Type B pancreatic cell (in vitro differentiated cells): Measurements from ENCODE around the gene KRT40. TPM values are rescaled to one million over a fixed set of nuclear protein-coding genes. Genes with fewer than 3 reads are reported as not detected.

Experiments used
- DNase-seq: peaks from one replicate; pipeline ENCODE4 v3.0.0; 2021; ENCODE audit warnings: mixed read lengths; ENCODE audit not compliant: unreplicated experiment; ENCODE audit errors: extremely low spot score
- H3K27ac Mint-ChIP-seq: 2 replicates; pipeline ENCODE4 v1.8.0; 2021; ENCODE audit warnings: mild to moderate bottlenecking, mixed read lengths
- H3K27me3 Mint-ChIP-seq: 2 replicates; pipeline ENCODE4 v1.8.0; 2021; ENCODE audit warnings: mixed read lengths
- H3K36me3 Mint-ChIP-seq: 2 replicates; pipeline ENCODE4 v1.8.0; 2021; ENCODE audit warnings: mixed read lengths
- H3K4me1 Mint-ChIP-seq: one replicate; pipeline ENCODE4 v1.8.0; 2021; ENCODE audit warnings: mixed read lengths; ENCODE audit not compliant: unreplicated experiment
- H3K4me3 Mint-ChIP-seq: 2 replicates; pipeline ENCODE4 v1.8.0; 2021; ENCODE audit warnings: mild to moderate bottlenecking, mixed read lengths
- H3K9me3 Mint-ChIP-seq: 2 replicates; pipeline ENCODE4 v1.8.0; 2021; ENCODE audit warnings: mixed read lengths
- total RNA-seq: library from RNA; stranded (reverse); gene quantifications from 2 replicates; pipeline ENCODE4 v1.2.1, GENCODE V29; 2021; ENCODE audit warnings: low replicate concordance
- TF ChIP-seq, protein P1 (sequence below): fragments of 200-600 bp; sonication (generic); conservative IDR thresholded peaks from 2 replicates; pipeline ENCODE4 v1.5.0; 2021; ENCODE audit warnings: antibody characterized with exemption, mild to moderate bottlenecking

The KRT40 gene
- total RNA-seq, 1 donor from 2014 or later, result 2.3 TPM

GRCh38 chr17:40967582-40967981 lies 16.5 kb downstream of the KRT40 start:
- Mint-ChIP-seq H3K27me3 (no peaks in the 10 kb centered on the region), H3K4me1 (no peaks in the 10 kb centered on the region), H3K27ac (no peak overlapping the region), H3K36me3 (peaks cover 6% of the 10 kb centered on the region), H3K4me3 (no peak overlapping the region), H3K9me3 (peaks cover 6% of the 10 kb centered on the region)
- TF ChIP-seq, protein P1, sequence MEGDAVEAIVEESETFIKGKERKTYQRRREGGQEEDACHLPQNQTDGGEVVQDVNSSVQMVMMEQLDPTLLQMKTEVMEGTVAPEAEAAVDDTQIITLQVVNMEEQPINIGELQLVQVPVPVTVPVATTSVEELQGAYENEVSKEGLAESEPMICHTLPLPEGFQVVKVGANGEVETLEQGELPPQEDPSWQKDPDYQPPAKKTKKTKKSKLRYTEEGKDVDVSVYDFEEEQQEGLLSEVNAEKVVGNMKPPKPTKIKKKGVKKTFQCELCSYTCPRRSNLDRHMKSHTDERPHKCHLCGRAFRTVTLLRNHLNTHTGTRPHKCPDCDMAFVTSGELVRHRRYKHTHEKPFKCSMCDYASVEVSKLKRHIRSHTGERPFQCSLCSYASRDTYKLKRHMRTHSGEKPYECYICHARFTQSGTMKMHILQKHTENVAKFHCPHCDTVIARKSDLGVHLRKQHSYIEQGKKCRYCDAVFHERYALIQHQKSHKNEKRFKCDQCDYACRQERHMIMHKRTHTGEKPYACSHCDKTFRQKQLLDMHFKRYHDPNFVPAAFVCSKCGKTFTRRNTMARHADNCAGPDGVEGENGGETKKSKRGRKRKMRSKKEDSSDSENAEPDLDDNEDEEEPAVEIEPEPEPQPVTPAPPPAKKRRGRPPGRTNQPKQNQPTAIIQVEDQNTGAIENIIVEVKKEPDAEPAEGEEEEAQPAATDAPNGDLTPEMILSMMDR, result no peak
- no peak for DNase-seq

DNA sequence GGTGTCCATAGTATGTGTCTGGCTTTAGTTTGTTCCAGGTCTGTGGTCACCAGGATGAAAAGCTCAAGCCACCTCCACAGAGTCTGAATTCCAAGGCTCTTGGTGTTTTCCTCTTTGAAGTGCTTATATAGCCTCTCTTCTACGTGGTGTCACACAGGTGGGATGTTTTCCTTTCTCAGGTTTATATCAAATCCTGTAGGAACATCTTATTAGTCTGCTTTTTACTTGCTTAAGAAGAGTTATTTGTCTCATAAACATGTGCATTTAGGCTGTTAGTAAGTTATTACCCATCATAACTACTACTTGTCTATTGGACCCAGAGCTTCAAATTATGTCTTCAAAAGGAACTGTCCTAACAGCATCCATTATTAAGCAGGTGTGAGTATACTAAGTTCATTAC lies 17.3 kb downstream of the KRT40 start, which contains the start of gene KRT39:
Gene KRT39 (minus strand): TSS at position 101 of the 400 bp plus-strand sequence. CDS start 92 bp downstream, at position 9.
- Mint-ChIP-seq H3K4me3 (no peak within 1 kb of the TSS), H3K36me3 (peaks cover 6% of the 10 kb centered on the region), H3K4me1 (no peaks in the 10 kb centered on the region), H3K27me3 (no peaks in the 10 kb centered on the region), H3K9me3 (peaks cover 6% of the 10 kb centered on the region), H3K27ac (no peak within 1 kb of the TSS)
- TF ChIP-seq, protein P1, result no peak
- DNase-seq, result no peak

DNA sequence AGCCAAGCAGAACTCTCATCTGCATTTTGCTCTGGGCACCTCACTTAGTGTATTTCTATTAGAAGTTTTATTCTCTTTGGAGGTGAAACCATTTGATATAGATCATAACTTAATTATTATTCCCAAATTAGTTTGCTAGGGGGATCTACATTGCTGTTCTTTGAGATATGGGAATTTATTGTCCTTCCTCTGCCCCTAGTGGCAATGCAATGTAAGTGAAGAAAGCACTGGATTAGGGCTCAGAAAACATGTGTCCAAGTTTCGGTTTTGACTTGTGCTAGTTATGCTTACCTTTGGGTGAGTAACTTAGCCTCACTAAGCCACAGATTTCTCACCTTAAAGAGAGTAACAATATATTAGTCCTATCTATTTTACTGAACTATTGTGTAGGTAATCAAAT lies 20.3 kb downstream of the KRT40 start:
- H3K4me3 Mint-ChIP-seq, result no peak overlapping the region
- no peaks in the 10 kb centered on the region for H3K4me1 Mint-ChIP-seq
- H3K27me3 Mint-ChIP-seq, result no peaks in the 10 kb centered on the region

GRCh38 chr17:40962059-40962561 lies 22.0 kb downstream of the KRT40 start:
- peaks cover 6% of the 10 kb centered on the region for H3K9me3 Mint-ChIP-seq
- no peaks in the 10 kb centered on the region for H3K27me3 Mint-ChIP-seq
- H3K4me3 Mint-ChIP-seq, result no peak overlapping the region
- no peak for DNase-seq
- H3K4me1 Mint-ChIP-seq, result peaks cover 11% of the 10 kb centered on the region
- H3K36me3 Mint-ChIP-seq, result peaks cover 6% of the 10 kb centered on the region
- H3K27ac Mint-ChIP-seq, result no peak overlapping the region
- TF ChIP-seq, protein P1, result no peak

More for the DNA sequence above, 20.3 kb downstream of the KRT40 start:
- no peak overlapping the region for H3K27ac Mint-ChIP-seq
- TF ChIP-seq, protein P1, result peak; percentile 78
- peaks cover 6% of the 10 kb centered on the region for H3K9me3 Mint-ChIP-seq
- H3K36me3 Mint-ChIP-seq, result peaks cover 6% of the 10 kb centered on the region
- no peak for DNase-seq

DNA sequence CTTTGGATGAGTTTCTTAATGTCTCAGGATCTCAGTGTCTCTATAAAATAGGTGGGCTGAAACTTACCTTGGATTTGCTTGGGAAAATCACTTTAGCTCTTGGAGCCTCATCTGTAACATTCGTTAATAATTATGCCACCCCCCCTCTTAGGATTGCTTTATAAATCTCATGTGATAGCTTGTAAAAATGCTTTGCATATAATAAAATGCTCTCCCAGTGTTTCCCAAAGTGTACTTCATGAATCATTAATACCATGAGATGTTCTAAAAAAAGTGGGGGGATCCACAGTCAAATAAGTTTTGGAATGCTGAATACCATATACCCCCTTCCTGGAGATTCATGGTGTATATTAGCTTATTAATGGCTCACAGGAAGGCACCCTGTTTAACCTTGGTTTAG lies 22.5 kb downstream of the KRT40 start:
- Mint-ChIP-seq H3K4me1 (peaks cover 17% of the 10 kb centered on the region), H3K9me3 (peaks cover 6% of the 10 kb centered on the region), H3K27me3 (no peaks in the 10 kb centered on the region), H3K36me3 (peaks cover 6% of the 10 kb centered on the region), H3K27ac (no peak overlapping the region), H3K4me3 (no peak overlapping the region)
- no peak for DNase-seq
- TF ChIP-seq, protein P1, result no peak
